Upper lobe of right lung (tissue), 1 donor: Measurements from ENCODE around the gene LASP1. TPM values are rescaled to one million over a fixed set of nuclear protein-coding genes. Genes with fewer than 3 reads are reported as not detected.

ENCODE experiments used
- ATAC-seq: fragments of 200-7000 bp; cut with Tn5 transposase; one replicate; pipeline ENCODE4 v1.9.1; 2020; ENCODE audit warnings: mild to moderate bottlenecking, moderate library complexity
- DNase-seq: peaks from one replicate; pipeline ENCODE4 v3.0.0-alpha.2; 2020
- H3K27ac ChIP-seq: fragments of 200-600 bp; one replicate; pipeline ENCODE4 v1.8.0; 2022
- H3K27me3 ChIP-seq: fragments of 200-600 bp; one replicate; pipeline ENCODE4 v1.8.0; 2022; ENCODE audit warnings: mild to moderate bottlenecking
- H3K36me3 ChIP-seq: fragments of 200-600 bp; one replicate; pipeline ENCODE4 v1.8.0; 2022
- H3K4me1 ChIP-seq: fragments of 200-600 bp; one replicate; pipeline ENCODE4 v1.8.0; 2022
- H3K4me3 ChIP-seq: fragments of 200-600 bp; one replicate; pipeline ENCODE4 v1.8.0; 2022; ENCODE audit warnings: mild to moderate bottlenecking
- H3K9me3 ChIP-seq: fragments of 200-600 bp; one replicate; pipeline ENCODE4 v1.8.0; 2022
- intact Hi-C: fragments of 100-400 bp; cut with DNase I; formaldehyde crosslinking; loops from one replicate; pipeline ENCODE4 v1.11.0; 2022
- total RNA-seq: library from RNA; stranded (reverse); fragmentation: NEBNext Ultra II Directional; extraction: Animal tissue kit (Norgen Biotek cat#: 25700); gene quantifications from one replicate; pipeline ENCODE4 v1.2.1, GENCODE V29; 2021
- TF ChIP-seq, protein P1 (sequence below): fragments of 200-600 bp; IDR thresholded peaks from one replicate; pipeline ENCODE4 v1.8.0; 2022; ENCODE audit warnings: antibody characterized with exemption
- donor health status: DM: no; HTN: yes; CAD: no; lungs with severe emphysema.

LASP1 gene
- total RNA-seq, 1 donor from 2014 or later, result 158 TPM

DNA sequence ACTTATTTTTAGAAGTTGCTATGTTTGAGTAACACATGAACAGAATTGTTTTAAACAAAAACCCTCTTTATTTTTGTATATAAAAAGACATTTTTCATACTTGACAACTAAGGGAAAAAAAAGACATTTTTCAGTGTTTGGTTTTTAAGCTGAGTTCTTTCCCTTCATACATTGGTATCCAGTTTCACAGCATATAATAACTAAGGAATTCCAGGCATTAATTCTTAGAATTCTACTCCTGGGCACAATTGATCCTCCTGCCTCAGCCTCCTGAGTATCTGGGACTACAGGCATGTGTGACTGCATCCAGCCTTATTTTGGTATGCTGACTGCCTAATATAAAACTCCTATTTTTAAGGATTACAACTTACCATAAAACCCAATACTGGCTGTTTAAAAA, 88.9 kb downstream of the LASP1 start:
- DNase-seq, result no peak
- TF ChIP-seq, protein P1, sequence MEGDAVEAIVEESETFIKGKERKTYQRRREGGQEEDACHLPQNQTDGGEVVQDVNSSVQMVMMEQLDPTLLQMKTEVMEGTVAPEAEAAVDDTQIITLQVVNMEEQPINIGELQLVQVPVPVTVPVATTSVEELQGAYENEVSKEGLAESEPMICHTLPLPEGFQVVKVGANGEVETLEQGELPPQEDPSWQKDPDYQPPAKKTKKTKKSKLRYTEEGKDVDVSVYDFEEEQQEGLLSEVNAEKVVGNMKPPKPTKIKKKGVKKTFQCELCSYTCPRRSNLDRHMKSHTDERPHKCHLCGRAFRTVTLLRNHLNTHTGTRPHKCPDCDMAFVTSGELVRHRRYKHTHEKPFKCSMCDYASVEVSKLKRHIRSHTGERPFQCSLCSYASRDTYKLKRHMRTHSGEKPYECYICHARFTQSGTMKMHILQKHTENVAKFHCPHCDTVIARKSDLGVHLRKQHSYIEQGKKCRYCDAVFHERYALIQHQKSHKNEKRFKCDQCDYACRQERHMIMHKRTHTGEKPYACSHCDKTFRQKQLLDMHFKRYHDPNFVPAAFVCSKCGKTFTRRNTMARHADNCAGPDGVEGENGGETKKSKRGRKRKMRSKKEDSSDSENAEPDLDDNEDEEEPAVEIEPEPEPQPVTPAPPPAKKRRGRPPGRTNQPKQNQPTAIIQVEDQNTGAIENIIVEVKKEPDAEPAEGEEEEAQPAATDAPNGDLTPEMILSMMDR, result no peak
- Histone ChIP-seq H3K27me3 (no peaks in the 10 kb centered on the region), H3K4me3 (no peak overlapping the region), H3K4me1 (no peaks in the 10 kb centered on the region), H3K27ac (no peak overlapping the region), H3K36me3 (no peaks in the 10 kb centered on the region), H3K9me3 (no peaks in the 10 kb centered on the region)
- intact Hi-C loops, result no loop called here
- ATAC-seq, result no peak

DNA sequence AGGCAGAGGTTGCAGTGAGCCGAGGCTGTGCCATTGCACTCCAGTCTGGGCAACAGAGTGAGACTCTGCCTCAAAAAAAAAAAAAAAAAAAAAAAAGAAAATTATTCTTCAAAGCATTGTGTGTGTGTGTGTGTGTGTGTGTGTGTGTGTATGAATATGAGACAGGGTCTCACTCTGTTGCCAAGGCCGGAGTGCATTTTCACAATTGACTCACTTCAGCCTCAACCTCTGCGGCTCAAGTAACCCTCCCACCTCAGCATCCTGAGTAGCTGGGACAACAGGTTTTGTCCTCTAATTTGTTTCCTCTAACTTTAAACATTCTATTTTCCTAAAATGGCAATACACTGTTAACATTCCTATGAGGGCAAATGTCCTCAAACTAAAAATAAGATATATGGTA, 89.7 kb downstream of the LASP1 start:
- no peaks in the 10 kb centered on the region for H3K27me3 ChIP-seq
- no peak for ATAC-seq
- no peaks in the 10 kb centered on the region for H3K4me1 ChIP-seq
- TF ChIP-seq, protein P1, result no peak
- DNase-seq, result no peak
- intact Hi-C loops, result no loop called here
- no peaks in the 10 kb centered on the region for H3K36me3 ChIP-seq
- no peak overlapping the region for H3K27ac ChIP-seq
- H3K4me3 ChIP-seq, result no peak overlapping the region
- H3K9me3 ChIP-seq, result no peaks in the 10 kb centered on the region

DNA sequence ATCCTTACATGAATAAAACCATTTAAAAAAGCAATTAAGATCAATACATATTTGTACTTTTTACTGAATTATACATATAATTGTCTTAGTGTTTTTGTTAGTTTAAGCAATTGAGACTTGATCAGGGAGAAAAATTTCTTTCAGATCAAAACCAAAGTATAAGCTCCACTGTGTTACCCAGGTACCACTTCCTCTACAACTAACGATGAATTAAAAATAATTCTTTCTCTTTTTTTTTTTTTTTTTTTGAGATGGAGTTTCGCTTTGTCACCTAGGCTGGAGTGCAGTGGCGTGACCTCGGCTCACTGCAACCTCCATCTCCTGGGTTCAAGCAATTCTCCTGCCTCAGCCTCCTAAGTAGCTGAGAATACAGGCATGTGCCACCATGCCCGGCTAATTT, 90.5 kb downstream of the LASP1 start:
- Histone ChIP-seq H3K36me3 (no peaks in the 10 kb centered on the region), H3K27ac (no peak overlapping the region), H3K4me1 (no peaks in the 10 kb centered on the region), H3K9me3 (no peaks in the 10 kb centered on the region), H3K4me3 (no peak overlapping the region), H3K27me3 (no peaks in the 10 kb centered on the region)
- no peak for DNase-seq
- intact Hi-C loops, result no loop called here
- no peak for ATAC-seq
- TF ChIP-seq, protein P1, result no peak

DNA sequence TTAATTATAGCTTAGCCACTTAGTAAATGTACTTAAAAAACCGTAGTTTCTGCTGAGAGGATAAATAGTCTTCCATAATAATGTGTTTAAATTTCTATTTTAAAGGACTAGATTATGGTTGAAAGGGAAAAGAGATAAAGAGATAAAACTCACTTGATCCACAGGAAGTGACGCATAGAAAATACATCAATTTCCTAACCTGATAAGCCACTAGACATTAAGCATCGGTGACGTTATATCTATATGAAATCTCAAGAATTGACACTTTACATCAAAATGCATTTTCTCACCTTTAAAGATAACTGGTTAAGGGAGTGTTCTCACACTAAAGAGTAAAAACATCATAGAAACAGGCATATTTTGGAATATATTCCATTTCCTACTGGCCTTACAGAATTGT, 91.6 kb downstream of the LASP1 start:
- Histone ChIP-seq H3K27ac (no peak overlapping the region), H3K4me1 (no peaks in the 10 kb centered on the region), H3K36me3 (no peaks in the 10 kb centered on the region), H3K4me3 (no peak overlapping the region), H3K27me3 (no peaks in the 10 kb centered on the region), H3K9me3 (no peaks in the 10 kb centered on the region)
- intact Hi-C loops, result no loop called here
- TF ChIP-seq, protein P1, result no peak
- no peak for DNase-seq
- no peak for ATAC-seq

DNA sequence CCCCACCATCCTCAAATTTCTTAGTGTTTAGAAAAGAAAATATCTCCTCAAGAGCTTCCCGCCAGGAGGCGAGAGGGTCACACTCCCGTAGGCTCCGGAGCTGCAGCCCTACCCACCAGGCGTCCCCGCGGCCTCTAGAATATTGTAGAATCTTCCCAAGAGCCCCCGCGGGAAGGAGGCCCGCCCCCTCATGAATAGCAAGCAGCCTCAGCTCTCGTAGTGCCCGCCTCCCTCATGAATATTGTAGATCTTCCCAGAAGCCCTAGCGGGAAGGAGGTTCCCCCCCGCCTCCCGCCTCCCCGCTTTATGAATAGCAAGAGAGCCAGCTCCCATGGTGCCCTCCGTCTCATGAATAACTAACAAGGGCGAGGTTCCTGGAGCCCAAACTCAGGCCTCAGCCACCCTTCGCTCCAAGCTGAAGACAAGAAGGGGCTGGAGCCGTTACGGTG, 97.5 kb downstream of the LASP1 start, which contains the start of gene FBXO47:
TSS of gene FBXO47 (minus strand) at position 114 of the 449 bp plus-strand sequence. CDS start 4,378 bp downstream, outside the sequence.
- DNase-seq (peak; percentile 96), ATAC-seq (peak; percentile 99)
- H3K4me3 ChIP-seq, result peak within 1 kb of the TSS; percentile 42
- intact Hi-C loops, result no loop called here
- no peaks in the 10 kb centered on the region for H3K4me1 ChIP-seq
- no peaks in the 10 kb centered on the region for H3K9me3 ChIP-seq
- H3K36me3 ChIP-seq, result no peaks in the 10 kb centered on the region
- no peaks in the 10 kb centered on the region for H3K27me3 ChIP-seq
- TF ChIP-seq, protein P1, result peak; percentile 33
- H3K27ac ChIP-seq, result peak within 1 kb of the TSS; percentile 83

DNA sequence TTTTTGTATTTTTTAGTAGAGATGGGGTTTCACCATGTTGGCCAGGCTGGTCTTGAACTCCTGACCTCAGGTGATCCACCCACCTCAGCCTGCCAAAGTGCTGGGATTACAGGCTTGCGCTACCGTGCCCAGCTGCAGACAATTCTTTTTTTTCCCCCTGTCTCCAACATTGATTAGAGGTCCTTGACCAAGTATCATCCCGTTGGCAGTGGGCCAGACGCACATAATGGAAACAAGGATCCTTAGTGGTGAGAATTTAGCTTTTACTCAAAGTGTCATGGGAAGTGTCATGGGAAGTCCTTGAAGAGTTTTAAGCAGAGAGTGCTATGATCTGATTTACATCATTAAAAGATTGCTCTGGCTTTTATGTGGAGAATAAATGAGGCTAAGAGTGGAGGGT, 99.4 kb downstream of the LASP1 start:
- intact Hi-C loops, result no loop called here
- H3K27me3 ChIP-seq, result no peaks in the 10 kb centered on the region
- no peaks in the 10 kb centered on the region for H3K9me3 ChIP-seq
- no peaks in the 10 kb centered on the region for H3K4me1 ChIP-seq
- ATAC-seq (no peak), DNase-seq (no peak)
- TF ChIP-seq, protein P1, result no peak
- H3K27ac ChIP-seq, result no peak overlapping the region
- H3K4me3 ChIP-seq, result no peak overlapping the region
- H3K36me3 ChIP-seq, result no peaks in the 10 kb centered on the region
